ENCODE data around the gene ESPN.
"Not testable (repeated sequence)": the region's sequence is repeated elsewhere in the genome, so short reads cannot be mapped to it uniquely, and the experiment has no call there.

DNA sequence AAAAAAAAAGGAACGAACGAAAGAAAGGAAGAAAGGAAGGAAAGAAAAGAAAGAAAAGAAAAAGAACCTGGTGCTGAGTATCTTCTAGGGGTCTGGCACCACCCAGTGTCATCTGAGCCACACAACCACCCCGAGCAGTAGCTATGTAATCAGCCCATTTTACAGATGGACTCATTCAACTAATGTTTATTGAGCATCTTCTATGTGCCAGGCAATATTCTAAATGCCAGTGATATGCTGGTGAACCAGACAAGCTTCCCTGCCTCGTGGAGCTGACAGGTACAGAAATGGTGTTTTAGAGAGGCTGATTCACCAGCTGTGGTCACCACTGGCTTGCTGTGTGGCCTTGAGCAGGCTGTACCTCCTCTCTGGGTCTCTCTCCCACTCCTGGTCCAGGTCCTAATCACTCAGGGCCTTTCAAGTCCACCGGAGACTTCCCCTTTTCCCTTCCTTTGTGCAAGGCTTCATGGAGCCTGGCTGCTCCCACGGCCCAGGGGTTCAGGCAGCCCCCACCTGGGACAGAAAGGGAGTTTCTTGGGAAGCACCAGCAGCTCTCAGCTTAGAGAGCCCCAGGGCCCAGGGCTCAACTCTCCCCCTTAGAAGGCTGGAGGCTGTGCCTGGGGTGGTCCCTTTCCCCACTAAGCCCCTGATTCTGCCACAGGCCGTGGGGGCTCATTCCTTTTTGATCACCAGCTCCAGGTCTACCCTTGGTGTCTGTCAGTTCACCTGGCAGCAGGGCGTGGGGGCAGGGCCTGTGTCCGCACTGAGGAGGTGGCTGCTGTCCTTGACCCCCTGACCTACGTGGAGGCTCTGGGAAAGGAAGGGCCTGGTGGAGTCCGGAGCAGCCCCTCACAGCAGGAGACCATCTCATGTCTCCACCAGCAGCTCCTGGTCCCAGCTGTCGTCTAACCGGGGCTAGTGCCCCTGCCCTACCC lies 7.3 kb downstream of the ESPN start:
- TF ChIP-seq POLR2AphosphoS5, CTCF (IDR thresholded peaks at IDR 0.05): not testable (repeated sequence)

Measured in transverse colon (tissue), 4 donors.